GM18951 (cell line): Measurements from ENCODE around the gene SMAP2.
"Not testable (repeated sequence)": the region's sequence is repeated elsewhere in the genome, so short reads cannot be mapped to it uniquely, and the experiment has no call there.

Experiments used
- POLR2A ChIP-seq: IDR thresholded peaks from 4 replicates; pipeline ENCODE4 v1.6.1; 2011; ENCODE audit warnings: mild to moderate bottlenecking; ENCODE audit not compliant: insufficient read length, insufficient read depth; ENCODE audit errors: extremely low read depth
- in situ Hi-C: fragments of 300-500 bp; cut with MboI; formaldehyde crosslinking; loops from one replicate; pipeline ENCODE4 v1.12.0; 2022; ENCODE audit warnings: low sequenced_read_pairs, mixed read lengths, inconsistent platforms; ENCODE audit not compliant: unreplicated experiment

Gene SMAP2

GRCh38 chr1:40381268-40382107 is 8.0 kb downstream of the SMAP2 start:
- TF ChIP-seq POLR2A, result peak; percentile 13
- in situ Hi-C loops, result no loop called here

DNA sequence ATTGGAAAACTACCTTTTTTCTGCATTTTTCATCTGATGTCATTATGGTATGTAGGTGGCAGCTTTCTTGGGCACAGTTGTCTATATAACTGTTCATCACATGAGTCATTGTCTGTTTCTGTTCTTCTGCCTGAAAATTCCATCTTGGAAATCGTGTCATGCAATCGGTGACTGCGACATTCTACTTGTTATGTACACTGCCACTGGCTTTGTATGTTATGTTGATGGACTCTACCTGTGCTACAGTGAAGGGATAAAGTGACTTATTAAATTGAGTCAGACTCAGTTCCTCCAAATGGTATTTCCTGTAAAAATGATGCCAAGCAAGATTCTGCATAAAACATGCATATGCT is 8.6 kb downstream of the SMAP2 start:
- in situ Hi-C loops, result no loop called here
- TF ChIP-seq POLR2A, result no peak

GRCh38 chr1:40382601-40383000 is 9.1 kb downstream of the SMAP2 start:
- no peak for TF ChIP-seq POLR2A
- in situ Hi-C loops, result no loop called here

DNA sequence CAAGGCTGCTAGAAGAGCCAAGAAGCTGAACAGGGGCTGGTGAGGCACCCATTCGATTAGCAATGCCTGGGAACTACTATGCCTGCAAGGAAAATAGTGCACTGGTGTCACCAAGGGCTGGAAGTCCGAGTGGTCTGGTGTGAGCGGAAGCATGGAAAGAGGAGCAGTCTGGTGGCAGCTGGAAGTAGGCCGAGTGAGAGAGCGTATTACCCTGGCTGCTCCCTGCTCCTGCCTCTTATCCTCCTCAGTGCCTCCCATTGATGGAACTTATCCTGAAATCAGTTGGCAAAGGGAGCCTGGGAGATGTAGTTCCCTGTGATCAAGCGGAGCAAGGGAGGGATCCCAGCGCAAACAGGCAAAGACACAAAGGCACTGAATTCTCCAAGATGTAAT is 9.6 kb downstream of the SMAP2 start:
- in situ Hi-C loops, result no loop called here
- TF ChIP-seq POLR2A, result no peak

GRCh38 chr1:40383488-40384412 is 10.2 kb downstream of the SMAP2 start:
- in situ Hi-C loops, result no loop called here
- TF ChIP-seq POLR2A, result peak; percentile 29

- in situ Hi-C loops, result no loop called here
- TF ChIP-seq POLR2A, result no peak
These were observed 10.9 kb downstream of the SMAP2 start for GRCh38 chr1:40384413-40384762.

DNA sequence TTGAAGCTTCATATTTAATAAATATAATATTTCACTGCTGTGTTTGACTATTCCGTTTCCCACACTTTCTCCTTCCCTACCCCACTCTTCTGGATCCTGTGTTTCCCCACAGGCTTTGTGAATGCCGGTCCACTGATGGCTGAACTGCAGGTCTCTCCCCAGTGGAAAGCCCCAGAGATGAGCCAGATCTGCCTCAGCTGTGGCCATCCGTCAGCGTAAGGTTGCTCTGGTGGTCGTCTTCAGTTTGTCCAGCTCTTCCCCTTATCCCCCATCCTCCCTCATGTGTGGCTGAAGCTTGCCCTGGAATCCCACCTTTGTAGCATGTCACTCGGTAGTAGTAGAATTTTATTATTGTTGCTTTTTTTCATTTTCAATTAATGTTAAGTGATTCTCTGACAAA is 11.4 kb downstream of the SMAP2 start:
- in situ Hi-C loops, result no loop called here

GRCh38 chr1:40385437-40386358 is 12.2 kb downstream of the SMAP2 start:
- peak; percentile 31 for TF ChIP-seq POLR2A
- in situ Hi-C loops, result no loop called here

More for the DNA sequence above, 11.4 kb downstream of the SMAP2 start:
- no peak for TF ChIP-seq POLR2A

DNA sequence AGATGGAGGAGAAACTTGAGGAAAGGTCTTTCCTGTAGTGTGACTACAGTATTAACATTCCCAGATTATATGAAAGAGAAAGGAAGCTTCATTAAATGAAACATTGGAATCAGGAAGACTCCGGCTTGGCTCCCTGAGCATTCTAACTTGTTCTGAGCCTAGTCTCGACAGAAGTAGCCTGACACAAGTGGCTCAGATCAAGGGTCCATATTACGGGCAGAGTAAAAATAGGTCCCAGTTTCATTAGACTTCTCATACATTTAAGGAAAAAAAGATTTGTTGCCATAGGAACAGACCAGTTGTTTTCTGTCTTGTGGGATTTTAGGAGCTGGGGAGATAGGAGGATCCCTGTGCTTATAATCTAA is 12.8 kb downstream of the SMAP2 start:
- TF ChIP-seq POLR2A, result no peak
- in situ Hi-C loops, result no loop called here

- TF ChIP-seq POLR2A, result no peak
- in situ Hi-C loops, result no loop called here
These were observed 13.3 kb downstream of the SMAP2 start for GRCh38 chr1:40386796-40387195.

DNA sequence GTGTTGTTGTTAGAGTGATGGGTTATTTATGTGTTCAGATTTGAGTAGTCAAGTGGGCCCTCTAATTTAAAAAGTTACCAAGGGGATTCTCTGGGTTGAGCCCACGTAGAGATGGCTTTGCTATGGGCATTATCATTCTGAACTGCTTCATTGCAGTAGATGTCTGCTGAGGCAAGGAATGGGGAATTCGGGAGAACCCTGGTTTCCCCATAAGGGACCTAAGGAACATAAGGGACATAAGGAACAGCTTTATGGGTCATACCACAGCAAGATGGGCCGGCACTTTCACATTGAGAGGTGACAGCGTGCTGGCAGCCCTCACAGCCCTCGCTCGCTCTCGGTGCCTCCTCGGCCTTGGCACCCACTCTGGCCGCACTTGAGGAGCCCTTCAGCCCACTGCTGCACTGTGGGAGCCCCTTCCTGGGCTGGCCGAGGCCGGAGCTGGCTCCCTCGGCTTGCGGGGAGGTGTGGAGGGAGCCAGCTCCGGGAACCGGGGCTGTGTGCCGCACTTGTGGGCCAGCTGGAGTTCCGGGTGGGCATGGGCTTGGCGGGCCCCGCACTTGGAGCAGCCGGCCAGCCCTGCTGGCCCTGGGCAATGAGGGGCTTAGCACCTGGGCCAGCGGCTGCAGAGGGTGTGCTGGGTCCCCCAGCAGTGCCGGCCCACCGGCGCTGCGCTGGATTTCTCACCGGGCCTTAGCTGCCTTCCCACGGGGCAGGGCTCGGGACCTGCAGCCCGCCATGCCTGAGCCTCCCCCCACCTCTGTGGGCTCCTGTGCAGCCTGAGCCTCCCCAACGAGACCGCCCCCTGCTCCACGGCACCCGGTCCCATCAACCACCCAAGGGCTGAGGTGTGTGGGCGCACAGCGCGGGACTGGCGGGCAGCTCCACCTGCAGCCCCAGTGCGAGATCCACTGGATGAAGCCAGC is 14.1 kb downstream of the SMAP2 start:
- in situ Hi-C loops, result not testable (repeated sequence)

DNA sequence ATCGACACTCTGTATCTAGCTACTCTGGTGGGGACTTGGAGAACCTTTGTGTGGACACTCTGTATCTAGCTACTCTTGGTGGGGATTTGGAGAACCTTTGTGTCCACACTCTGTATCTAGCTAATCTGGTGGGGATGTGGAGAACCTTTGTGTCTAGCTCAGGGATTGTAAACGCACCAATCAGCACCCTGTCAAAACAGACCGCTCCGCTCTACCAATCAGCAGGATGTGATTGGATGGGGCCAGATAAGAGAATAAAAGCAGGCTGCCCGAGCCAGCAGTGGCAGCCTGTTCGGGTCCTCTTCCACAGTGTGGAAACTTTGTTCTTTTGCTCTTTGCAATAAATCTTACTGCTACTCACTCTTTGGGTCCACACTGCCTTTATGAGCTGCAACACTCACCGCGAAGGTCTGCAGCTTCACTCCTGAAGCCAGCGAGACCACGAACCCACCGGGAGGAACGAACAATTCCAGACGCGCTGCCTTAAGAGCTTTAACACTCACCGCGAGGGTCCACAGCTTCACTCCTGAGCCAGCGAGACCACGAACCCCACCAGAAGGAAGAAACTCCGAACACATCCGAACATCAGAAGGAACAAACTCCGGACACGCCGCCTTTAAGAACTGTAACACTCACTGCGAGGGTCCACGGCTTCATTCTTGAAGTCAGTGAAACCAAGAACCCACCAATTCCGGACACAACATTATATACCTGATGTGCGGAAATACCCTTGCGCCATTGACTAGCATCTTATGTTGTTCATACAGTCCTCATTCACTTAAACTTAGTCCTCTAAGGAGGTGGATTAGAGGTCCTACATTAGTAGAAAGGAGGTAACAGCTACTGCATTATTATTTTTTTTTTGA is 15.2 kb downstream of the SMAP2 start:
- in situ Hi-C loops, result not testable (repeated sequence)
